HUES6 (cell line): ENCODE results near the gene C5orf15.

Experiments
- H3K27ac ChIP-seq: 2 replicates; pipeline ENCODE4 v1.7.0; 2013; ENCODE audit warnings: low read depth, mild to moderate bottlenecking, low read length, inconsistent platforms
- H3K27me3 ChIP-seq: 2 replicates; pipeline ENCODE4 v1.6.1; 2013; ENCODE audit warnings: low read length; ENCODE audit not compliant: control insufficient read depth, insufficient read depth
- H3K36me3 ChIP-seq: 2 replicates; pipeline ENCODE4 v1.6.1; 2013; ENCODE audit warnings: low read length; ENCODE audit not compliant: control insufficient read depth, insufficient read depth
- H3K4me1 ChIP-seq: 2 replicates; pipeline ENCODE4 v1.6.1; 2013; ENCODE audit warnings: low read length; ENCODE audit not compliant: control insufficient read depth, insufficient read depth
- H3K4me3 ChIP-seq: 2 replicates; pipeline ENCODE4 v1.5.1; 2013; ENCODE audit warnings: low read depth, low read length
- H3K9ac ChIP-seq: one replicate; pipeline ENCODE4 v1.6.1; 2013; ENCODE audit warnings: mild to moderate bottlenecking, low read length
- H3K9me3 ChIP-seq: 2 replicates; pipeline ENCODE4 v1.6.1; 2013; ENCODE audit warnings: low read depth, low read length; ENCODE audit not compliant: control insufficient read depth, insufficient read depth

The C5orf15 gene

GRCh38 chr5:133992429-133993155 lies 24.2 kb upstream of the C5orf15 start:
- H3K9ac ChIP-seq = no peak overlapping the region

GRCh38 chr5:133991171-133991910 lies 22.9 kb upstream of the C5orf15 start:
- Histone ChIP-seq H3K4me1 (peaks cover 17% of the 10 kb centered on the region), H3K27me3 (no peaks in the 10 kb centered on the region), H3K27ac (no peak overlapping the region), H3K9ac (no peak overlapping the region), H3K4me3 (no peak overlapping the region), H3K36me3 (peaks cover 61% of the 10 kb centered on the region), H3K9me3 (no peaks in the 10 kb centered on the region)

More at GRCh38 chr5:133992429-133993155, 24.2 kb upstream of the C5orf15 start:
- no peak overlapping the region for H3K27ac ChIP-seq
- H3K4me1 ChIP-seq = peaks cover 26% of the 10 kb centered on the region
- H3K27me3 ChIP-seq = no peaks in the 10 kb centered on the region
- no peak overlapping the region for H3K4me3 ChIP-seq
- peaks cover 48% of the 10 kb centered on the region for H3K36me3 ChIP-seq
- H3K9me3 ChIP-seq = no peaks in the 10 kb centered on the region

GRCh38 chr5:133990396-133990795 lies 22.0 kb upstream of the C5orf15 start:
- peaks cover 8% of the 10 kb centered on the region for H3K4me1 ChIP-seq
- H3K27me3 ChIP-seq = no peaks in the 10 kb centered on the region
- H3K4me3 ChIP-seq = no peak overlapping the region
- no peak overlapping the region for H3K27ac ChIP-seq
- H3K9me3 ChIP-seq = no peaks in the 10 kb centered on the region
- peaks cover 70% of the 10 kb centered on the region for H3K36me3 ChIP-seq
- H3K9ac ChIP-seq = no peak overlapping the region

GRCh38 chr5:133985540-133986180 lies 17.2 kb upstream of the C5orf15 start:
- Histone ChIP-seq H3K27me3 (no peaks in the 10 kb centered on the region), H3K9ac (no peak overlapping the region), H3K4me3 (no peak overlapping the region), H3K27ac (no peak overlapping the region), H3K36me3 (peaks cover 88% of the 10 kb centered on the region), H3K4me1 (no peaks in the 10 kb centered on the region), H3K9me3 (no peaks in the 10 kb centered on the region)

GRCh38 chr5:133983674-133984073 lies 15.2 kb upstream of the C5orf15 start:
- H3K9me3 ChIP-seq = no peaks in the 10 kb centered on the region
- peaks cover 86% of the 10 kb centered on the region for H3K36me3 ChIP-seq
- no peaks in the 10 kb centered on the region for H3K27me3 ChIP-seq
- H3K4me1 ChIP-seq = no peaks in the 10 kb centered on the region
- H3K4me3 ChIP-seq = no peak overlapping the region
- H3K9ac ChIP-seq = no peak overlapping the region
- H3K27ac ChIP-seq = no peak overlapping the region

- H3K36me3 ChIP-seq = peaks cover 86% of the 10 kb centered on the region
- no peaks in the 10 kb centered on the region for H3K4me1 ChIP-seq
These were observed 13.3 kb upstream of the C5orf15 start for GRCh38 chr5:133981714-133982113.

GRCh38 chr5:133980652-133981051 lies 12.2 kb upstream of the C5orf15 start:
- Histone ChIP-seq H3K4me3 (no peak overlapping the region), H3K27me3 (no peaks in the 10 kb centered on the region), H3K9ac (no peak overlapping the region), H3K4me1 (no peaks in the 10 kb centered on the region), H3K9me3 (no peaks in the 10 kb centered on the region), H3K27ac (no peak overlapping the region), H3K36me3 (peaks cover 86% of the 10 kb centered on the region)

More at GRCh38 chr5:133981714-133982113, 13.3 kb upstream of the C5orf15 start:
- no peaks in the 10 kb centered on the region for H3K27me3 ChIP-seq
- no peak overlapping the region for H3K4me3 ChIP-seq
- H3K9ac ChIP-seq = no peak overlapping the region
- no peak overlapping the region for H3K27ac ChIP-seq
- no peaks in the 10 kb centered on the region for H3K9me3 ChIP-seq

- Histone ChIP-seq H3K9me3 (no peaks in the 10 kb centered on the region), H3K27me3 (no peaks in the 10 kb centered on the region), H3K4me1 (no peaks in the 10 kb centered on the region), H3K27ac (no peak overlapping the region), H3K9ac (no peak overlapping the region), H3K4me3 (no peak overlapping the region), H3K36me3 (peaks cover 87% of the 10 kb centered on the region)
These were observed 10.5 kb upstream of the C5orf15 start for GRCh38 chr5:133978943-133979342.

- Histone ChIP-seq H3K4me1 (no peaks in the 10 kb centered on the region), H3K27me3 (no peaks in the 10 kb centered on the region), H3K36me3 (peaks cover 90% of the 10 kb centered on the region), H3K9ac (no peak overlapping the region), H3K27ac (no peak overlapping the region), H3K9me3 (no peaks in the 10 kb centered on the region), H3K4me3 (no peak overlapping the region)
These were observed 9.4 kb upstream of the C5orf15 start for GRCh38 chr5:133977858-133978257.

- Histone ChIP-seq H3K9me3 (no peaks in the 10 kb centered on the region), H3K36me3 (peaks cover 93% of the 10 kb centered on the region), H3K9ac (no peak overlapping the region), H3K27me3 (no peaks in the 10 kb centered on the region), H3K4me1 (no peaks in the 10 kb centered on the region), H3K4me3 (no peak overlapping the region), H3K27ac (no peak overlapping the region)
These were observed 8.8 kb upstream of the C5orf15 start for GRCh38 chr5:133977161-133977787.
